COLO668 (cell line): ENCODE data around the gene LRFN5.
"Not testable (repeated sequence)": the region's sequence is repeated elsewhere in the genome, so short reads cannot be mapped to it uniquely, and the experiment has no call there.

Experiments used
- DNase-seq: peaks from one replicate; lab custom pipeline; 2025; ENCODE audit not compliant: unreplicated experiment; lab: John Stamatoyannopoulos, UW

Gene LRFN5

DNA sequence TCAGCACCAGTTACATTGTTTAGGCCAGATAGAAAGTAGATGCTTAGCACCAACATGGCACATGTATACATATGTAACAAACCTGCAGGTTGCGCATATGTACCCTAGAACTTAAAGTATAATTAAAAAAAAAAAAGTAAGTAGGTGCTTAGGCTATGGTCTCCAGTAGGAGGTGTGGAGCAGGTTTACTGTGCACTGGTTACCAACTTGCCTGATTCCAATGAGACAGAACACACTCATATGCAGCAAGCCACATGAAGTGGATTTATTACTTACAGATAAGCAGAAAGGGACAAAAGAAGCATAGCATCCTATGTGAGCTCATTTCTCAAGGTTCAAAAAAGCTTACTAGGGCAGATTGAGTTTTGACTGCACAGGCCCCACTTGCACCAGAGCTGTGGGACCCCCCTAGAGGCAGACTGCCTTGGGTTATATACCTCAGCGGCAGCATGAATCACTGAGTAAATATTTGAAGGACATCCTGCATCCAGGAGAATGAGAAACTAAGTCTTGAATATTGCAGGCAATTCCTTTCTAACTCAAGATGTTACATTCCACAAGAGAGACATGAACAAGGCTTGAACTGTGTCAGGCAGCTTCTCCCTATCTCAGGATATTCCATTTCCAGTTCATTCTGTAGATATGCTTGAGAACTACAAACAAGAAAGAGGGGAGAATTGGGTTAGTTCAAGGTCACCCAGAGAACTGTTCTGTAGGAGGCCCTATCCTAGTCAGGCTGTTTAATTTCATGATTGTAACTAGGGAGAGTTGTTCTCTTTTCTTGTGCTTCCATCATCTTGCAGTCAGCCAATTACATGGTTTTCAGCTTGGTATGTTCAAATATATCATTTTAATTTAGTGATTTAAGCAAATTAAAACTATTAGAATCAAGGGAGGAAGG is 30.1 kb downstream of the LRFN5 start:
- DNase-seq = no peak

- DNase-seq = no peak
Measured at GRCh38 chr14:41641690-41642089, 35.0 kb downstream of the LRFN5 start.

DNA sequence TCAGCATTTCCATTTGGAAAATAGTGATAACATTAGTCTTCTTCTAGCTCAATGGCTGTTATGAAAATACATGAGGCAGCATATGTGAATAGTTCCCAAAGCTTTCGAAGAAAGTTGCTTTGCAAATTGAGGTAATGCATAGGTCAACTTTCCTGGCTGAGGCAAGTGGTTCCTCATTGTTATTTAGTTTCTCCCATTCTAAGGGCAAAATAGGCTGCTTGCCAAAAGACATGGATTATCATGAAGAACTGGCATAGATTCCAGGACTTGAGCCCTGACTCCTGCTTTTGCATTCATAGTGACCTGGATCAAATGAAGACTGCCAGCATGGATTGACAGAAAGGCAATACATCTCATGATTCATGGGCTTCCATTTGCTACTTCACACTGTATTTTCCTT is 35.7 kb downstream of the LRFN5 start:
- DNase-seq = no peak

- no peak for DNase-seq
Measured at GRCh38 chr14:41642789-41643188, 36.1 kb downstream of the LRFN5 start.

- no peak for DNase-seq
Measured at GRCh38 chr14:41644606-41645005, 37.9 kb downstream of the LRFN5 start.

DNA sequence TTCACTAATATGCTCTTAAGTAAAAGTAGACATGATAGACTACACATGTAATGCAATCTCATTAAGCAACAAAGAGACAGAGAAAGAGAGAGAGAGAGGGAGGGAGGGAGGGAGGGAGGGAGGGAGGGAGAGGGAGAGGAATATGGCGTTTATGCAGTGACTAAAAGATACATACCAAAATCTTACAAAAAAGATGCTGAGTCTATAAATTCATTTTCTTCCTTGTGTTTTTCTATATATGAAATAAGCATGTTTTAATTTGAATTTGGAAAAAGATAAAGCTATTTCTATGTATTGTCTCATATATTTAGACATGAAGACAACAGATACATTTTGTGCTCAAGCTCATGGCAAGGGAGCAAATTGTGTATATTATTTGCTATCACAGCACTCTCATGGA is 44.1 kb downstream of the LRFN5 start:
- no peak for DNase-seq

GRCh38 chr14:41654196-41654595 is 47.5 kb downstream of the LRFN5 start:
- DNase-seq = no peak

DNA sequence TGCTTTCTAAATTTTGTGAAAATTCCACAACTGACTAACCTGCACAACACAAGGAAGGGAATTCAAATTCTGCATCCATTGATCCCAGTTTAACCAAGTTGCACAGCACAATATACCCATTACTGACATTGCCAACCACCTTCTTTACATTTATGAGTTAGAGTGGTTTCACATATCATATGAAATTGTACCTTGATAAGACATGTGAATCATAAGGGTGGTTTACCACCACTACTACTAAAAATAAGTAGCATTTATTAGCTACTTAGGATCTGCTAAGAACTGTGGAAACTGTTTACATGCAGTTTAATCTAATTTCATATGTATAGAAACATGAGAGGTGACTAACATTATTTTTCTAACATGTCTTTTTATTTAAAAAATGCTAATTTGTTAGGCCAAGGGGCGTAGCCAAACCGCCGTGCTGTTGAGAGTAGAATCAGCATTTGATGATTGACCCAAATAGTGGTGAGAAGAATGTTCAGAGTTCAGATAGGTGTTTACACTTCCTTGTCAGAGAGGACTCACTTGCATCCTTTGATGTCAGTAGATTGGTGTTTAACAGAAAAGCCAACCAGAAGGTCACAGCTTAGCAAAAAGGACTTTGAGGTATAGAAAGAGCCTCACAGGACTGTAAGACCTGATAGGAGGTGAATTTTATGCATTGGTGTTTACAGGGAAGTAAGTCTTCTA is 56.2 kb downstream of the LRFN5 start:
- no peak for DNase-seq

DNA sequence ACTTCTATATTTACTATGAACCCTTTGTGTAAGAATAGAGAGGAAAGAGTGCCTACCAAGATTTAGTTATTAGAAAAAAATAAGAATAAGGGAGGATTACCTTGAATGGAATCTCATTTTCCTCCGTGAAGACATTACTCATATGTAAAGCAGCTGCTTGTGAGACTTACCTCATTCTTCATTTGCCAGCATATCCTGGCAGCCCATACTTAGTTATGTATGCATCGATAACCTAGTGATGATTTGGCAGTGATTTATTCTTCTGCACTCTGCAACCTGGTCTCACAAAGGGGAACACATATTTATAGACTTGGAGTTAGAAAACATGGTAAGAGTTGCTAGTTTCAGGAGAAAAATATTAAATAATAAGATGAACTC is 56.8 kb downstream of the LRFN5 start:
- no peak for DNase-seq

DNA sequence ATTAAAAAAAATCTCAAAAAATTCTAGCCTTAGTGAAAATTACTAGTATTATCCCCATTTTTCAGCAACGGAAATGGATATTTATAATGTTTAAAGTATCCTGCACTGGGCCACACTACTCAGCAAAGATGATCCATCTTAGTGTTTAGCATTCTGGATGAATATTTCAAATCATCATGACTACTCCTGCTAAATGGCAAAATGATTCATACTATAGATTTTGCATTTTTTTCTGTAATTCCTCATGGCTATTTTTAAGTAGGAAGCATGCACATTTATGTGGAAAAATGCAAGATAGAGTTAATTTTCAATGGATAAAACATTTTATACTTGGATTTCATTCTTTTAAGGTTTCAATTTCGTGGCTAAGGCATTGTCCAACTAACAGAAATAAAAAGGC is 59.6 kb downstream of the LRFN5 start:
- no peak for DNase-seq

DNA sequence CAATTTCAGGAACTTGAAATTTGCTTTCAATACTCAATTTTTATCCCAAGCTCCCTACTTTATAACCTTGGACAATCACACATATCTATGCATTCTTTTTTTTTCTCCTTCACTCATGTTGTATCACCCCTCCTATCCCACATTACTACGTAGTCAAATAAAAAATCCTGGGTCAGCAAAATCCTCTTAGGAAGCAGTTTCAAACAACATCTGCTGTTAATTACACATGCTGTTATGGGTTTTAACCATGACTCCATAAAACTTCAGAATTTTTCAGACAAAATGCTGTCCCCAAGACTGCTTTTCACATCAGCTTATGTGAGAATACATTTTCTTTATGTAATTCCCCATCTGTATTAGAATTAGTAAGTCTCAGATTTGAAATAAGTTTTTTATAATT is 61.7 kb downstream of the LRFN5 start:
- DNase-seq = no peak

DNA sequence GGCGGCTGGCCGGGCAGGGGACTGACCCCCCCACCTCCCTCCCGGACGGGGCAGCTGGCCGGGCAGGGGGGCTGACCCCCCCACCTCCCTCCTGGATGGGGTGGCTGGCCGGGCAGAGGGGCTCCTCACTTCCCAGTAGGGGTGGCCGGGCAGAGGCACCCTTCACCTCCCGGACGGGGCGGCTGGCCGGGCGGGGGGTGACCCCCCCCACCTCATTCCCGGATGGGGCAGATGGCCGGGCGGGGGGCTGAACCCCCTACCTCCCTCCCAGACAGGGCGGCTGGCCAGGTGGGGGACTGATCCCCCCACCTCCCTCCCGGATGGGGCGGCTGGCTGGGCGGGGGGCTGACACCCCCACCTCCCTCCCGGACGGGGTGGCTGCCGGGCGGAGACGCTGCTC is 66.9 kb downstream of the LRFN5 start:
- not testable (repeated sequence) for DNase-seq

DNA sequence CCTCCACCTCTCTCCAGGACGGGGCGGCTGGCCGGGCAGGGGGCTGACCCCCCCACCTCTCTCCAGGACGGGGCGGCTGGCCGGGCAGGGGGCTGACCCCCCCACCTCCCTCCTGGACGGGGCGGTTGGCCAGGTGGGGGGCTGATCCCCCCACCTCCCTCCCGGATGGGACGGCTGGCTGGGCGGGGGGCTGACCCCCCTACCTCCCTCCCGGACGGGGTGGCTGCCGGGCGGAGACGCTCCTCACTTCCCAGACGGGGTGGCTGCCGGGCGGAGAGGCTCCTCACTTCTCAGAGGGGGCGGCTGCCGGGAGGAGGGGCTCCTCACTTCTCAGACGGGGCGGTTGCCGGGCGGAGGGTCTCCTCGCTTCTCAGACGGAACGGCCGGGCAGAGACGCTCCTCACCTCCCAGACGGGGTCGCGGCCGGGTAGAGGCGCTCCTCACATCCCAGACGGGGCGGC is 67.9 kb downstream of the LRFN5 start:
- DNase-seq = not testable (repeated sequence)

- no peak for DNase-seq
Measured at GRCh38 chr14:41699486-41699885, 92.8 kb downstream of the LRFN5 start.

- DNase-seq = peak; percentile 4
Measured at GRCh38 chr14:41718477-41719166, 111.9 kb downstream of the LRFN5 start.

- no peak for DNase-seq
Measured at GRCh38 chr14:41739203-41739602, 132.5 kb downstream of the LRFN5 start.

GRCh38 chr14:41743140-41743539 is 136.5 kb downstream of the LRFN5 start:
- DNase-seq = no peak

- no peak for DNase-seq
Measured at GRCh38 chr14:41749429-41749828, 142.8 kb downstream of the LRFN5 start.

GRCh38 chr14:41750575-41750974 is 143.9 kb downstream of the LRFN5 start:
- not testable (repeated sequence) for DNase-seq

DNA sequence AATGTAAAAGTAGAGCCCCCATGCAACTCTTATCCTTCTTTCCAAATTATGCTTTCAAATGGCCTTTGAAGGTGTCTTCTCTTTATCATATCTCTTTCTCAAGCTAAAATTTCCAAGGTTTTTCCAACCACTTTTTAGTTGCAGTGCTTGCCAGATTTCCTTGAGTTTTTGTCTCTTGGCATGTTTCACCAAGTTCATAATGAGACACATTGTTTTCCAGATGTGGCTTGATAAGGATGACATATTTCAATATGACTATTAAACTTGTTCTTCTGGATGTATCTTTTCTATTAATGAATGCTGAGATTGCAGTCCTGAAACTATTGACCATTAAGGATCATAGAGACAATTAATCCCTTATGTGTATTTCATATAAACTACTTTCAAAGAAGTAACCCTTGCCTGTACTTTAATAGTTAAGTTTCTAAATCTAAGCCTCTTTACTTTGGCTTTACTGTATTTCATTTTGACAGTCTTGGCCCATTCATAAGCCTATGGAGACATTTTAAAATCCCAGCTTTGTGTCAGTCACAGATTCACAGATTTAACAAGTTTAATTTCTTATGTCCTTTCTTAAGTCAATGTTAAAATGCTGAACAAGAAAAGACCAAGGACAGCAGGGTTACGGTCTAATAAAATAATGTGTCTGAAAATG is 151.5 kb downstream of the LRFN5 start:
- DNase-seq = no peak

DNA sequence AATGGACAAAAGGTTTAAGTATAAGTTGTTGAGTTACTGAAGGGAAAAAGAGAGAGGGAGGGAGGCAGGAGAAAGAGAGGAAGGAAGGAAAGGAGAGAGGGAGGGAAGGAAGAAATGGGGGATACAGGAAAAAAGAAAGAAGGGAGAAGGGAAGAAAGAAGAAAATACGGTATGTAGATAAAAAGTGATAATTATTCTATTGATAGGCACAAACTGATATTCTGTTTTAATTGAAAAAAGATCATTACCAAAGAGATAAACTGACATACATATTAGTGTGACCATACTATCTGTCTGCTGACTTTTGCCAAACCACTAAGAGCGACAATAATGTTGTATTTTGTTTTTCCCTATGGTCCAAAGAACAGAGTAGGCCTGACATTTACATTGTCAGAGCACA is 154.5 kb downstream of the LRFN5 start:
- no peak for DNase-seq
